Endothelial cell of umbilical vein (primary cell): Measurements from ENCODE around the gene BTNL9.

ENCODE experiments used
- POLR2AphosphoS5 ChIP-seq: IDR thresholded peaks from 2 replicates; pipeline ENCODE4 v1.6.1; 2012; ENCODE audit warnings: low read depth, mild to moderate bottlenecking, control low read depth, low read length, moderate library complexity; ENCODE audit not compliant: insufficient read depth
- TF ChIP-seq, protein P1 (sequence below), 2 donors: IDR thresholded peaks; 1 replicate in 1 of 2; 2 replicates in 1 of 2; pipeline ENCODE4 v1.5.1; 2011; ENCODE audit warnings: low read length in 2 of 2, mild to moderate bottlenecking in 2 of 2, moderate library complexity in 2 of 2, control low read depth in 1 of 2, inconsistent platforms in 1 of 2, low read depth in 1 of 2; ENCODE audit not compliant: insufficient read depth in 1 of 2; ENCODE audit errors: extremely low read depth in 1 of 2

GRCh38 chr5:181044662-181045305 is 4.7 kb downstream of the BTNL9 start:
- no peak for TF ChIP-seq POLR2AphosphoS5
- TF ChIP-seq, protein P1, sequence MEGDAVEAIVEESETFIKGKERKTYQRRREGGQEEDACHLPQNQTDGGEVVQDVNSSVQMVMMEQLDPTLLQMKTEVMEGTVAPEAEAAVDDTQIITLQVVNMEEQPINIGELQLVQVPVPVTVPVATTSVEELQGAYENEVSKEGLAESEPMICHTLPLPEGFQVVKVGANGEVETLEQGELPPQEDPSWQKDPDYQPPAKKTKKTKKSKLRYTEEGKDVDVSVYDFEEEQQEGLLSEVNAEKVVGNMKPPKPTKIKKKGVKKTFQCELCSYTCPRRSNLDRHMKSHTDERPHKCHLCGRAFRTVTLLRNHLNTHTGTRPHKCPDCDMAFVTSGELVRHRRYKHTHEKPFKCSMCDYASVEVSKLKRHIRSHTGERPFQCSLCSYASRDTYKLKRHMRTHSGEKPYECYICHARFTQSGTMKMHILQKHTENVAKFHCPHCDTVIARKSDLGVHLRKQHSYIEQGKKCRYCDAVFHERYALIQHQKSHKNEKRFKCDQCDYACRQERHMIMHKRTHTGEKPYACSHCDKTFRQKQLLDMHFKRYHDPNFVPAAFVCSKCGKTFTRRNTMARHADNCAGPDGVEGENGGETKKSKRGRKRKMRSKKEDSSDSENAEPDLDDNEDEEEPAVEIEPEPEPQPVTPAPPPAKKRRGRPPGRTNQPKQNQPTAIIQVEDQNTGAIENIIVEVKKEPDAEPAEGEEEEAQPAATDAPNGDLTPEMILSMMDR (IDR thresholded peaks at IDR 0.05; ENCODE audit: extremely low read depth in 1 of 2, insufficient read depth in 1 of 2, low read depth in 1 of 2, low read length in 2 of 2): no peak
